ENCODE data around the gene RAET1L.
A peak's percentile ranks its signal among the peaks of the same experiment; 100 is the strongest.

Gene RAET1L

GRCh38 chr6:150058231-150058792 lies 33.0 kb upstream of the RAET1L start:
- H3K4me3 ChIP-seq (ENCODE audit: low read length in 2 of 2) = no peak overlapping the region
- H2BK15ac ChIP-seq (ENCODE audit: low read length) = no peak overlapping the region
- peaks cover 0 to 3% of the 10 kb centered on the region in 2 donors for H3K9me3 ChIP-seq (replicated peaks in 1 of 2; ENCODE audit: control insufficient read depth in 2 of 2, insufficient read depth in 1 of 2, low read depth in 1 of 2, low read length in 2 of 2)
- WGBS, 2 donors (ENCODE audit: extremely low coverage in 2 of 2, insufficient read length in 2 of 2, insufficient replicate concordance in 1 of 2) = no CpG with 5 or more reads among the region's 14 CpGs
- peaks cover 0 to 16% (median 3%) of the 10 kb centered on the region in 3 experiments for H3K27me3 ChIP-seq (ENCODE audit: control insufficient read depth in 3 of 3, insufficient read depth in 3 of 3, low read depth in 1 of 3, low read length in 3 of 3)
- H2BK12ac ChIP-seq (ENCODE audit: low read length) = no peak overlapping the region
- H2BK5ac ChIP-seq (ENCODE audit: low read length) = no peak overlapping the region
- H3K4ac ChIP-seq (ENCODE audit: low read length) = no peak overlapping the region
- H3K9ac ChIP-seq (ENCODE audit: low read depth, low read length, poor library complexity) = no peak overlapping the region
- no peak overlapping the region for H4K8ac ChIP-seq (ENCODE audit: low read depth, low read length)
- peak overlapping the region; percentile 29 for H3K23ac ChIP-seq (ENCODE audit: low read depth, low read length, poor library complexity)
- peaks cover 2 to 17% of the 10 kb centered on the region in 2 donors for H3K36me3 ChIP-seq (replicated peaks in 1 of 2; ENCODE audit: control insufficient read depth in 2 of 2, insufficient read depth in 2 of 2, low read length in 2 of 2)
- no peak overlapping the region for H3K18ac ChIP-seq (ENCODE audit: low read length)
- no peak overlapping the region for H2AFZ ChIP-seq (ENCODE audit: low read length)
- no peak overlapping the region for H3K4me2 ChIP-seq (ENCODE audit: insufficient read depth, low read length, poor library complexity, severe bottlenecking)
- H3K27ac ChIP-seq (replicated peaks; ENCODE audit: low read length) = no peak overlapping the region
- no peak overlapping the region for H2BK120ac ChIP-seq (ENCODE audit: low read depth, low read length)
- H3K79me1 ChIP-seq (ENCODE audit: low read depth, low read length) = no peaks in the 10 kb centered on the region
- H4K91ac ChIP-seq (ENCODE audit: low read depth, low read length, poor library complexity) = no peak overlapping the region
- H3K14ac ChIP-seq (ENCODE audit: low read length) = no peak overlapping the region
- DNase-seq (ENCODE audit: low spot score) = no peak
- no peaks in the 10 kb centered on the region for H3K4me1 ChIP-seq (ENCODE audit: control insufficient read depth in 2 of 2, insufficient read depth in 1 of 2, low read depth in 1 of 2, low read length in 2 of 2)
- H2AK5ac ChIP-seq (ENCODE audit: low read depth, low read length) = no peak overlapping the region

GRCh38 chr6:150057501-150057951 lies 32.2 kb upstream of the RAET1L start:
- H2BK15ac ChIP-seq (ENCODE audit: low read length) = no peak overlapping the region
- peaks cover 2 to 14% of the 10 kb centered on the region in 2 donors for H3K36me3 ChIP-seq (replicated peaks in 1 of 2; ENCODE audit: control insufficient read depth in 2 of 2, insufficient read depth in 2 of 2, low read length in 2 of 2)
- no peak overlapping the region for H3K4me3 ChIP-seq (ENCODE audit: low read length in 2 of 2)
- no peak overlapping the region for H2BK5ac ChIP-seq (ENCODE audit: low read length)
- no CpG with 5 or more reads among the region's 29 CpGs for WGBS, 2 donors (ENCODE audit: extremely low coverage in 2 of 2, insufficient read length in 2 of 2, insufficient replicate concordance in 1 of 2)
- no peak overlapping the region for H3K18ac ChIP-seq (ENCODE audit: low read length)
- H2BK12ac ChIP-seq (ENCODE audit: low read length) = no peak overlapping the region
- no peak overlapping the region for H3K27ac ChIP-seq (replicated peaks; ENCODE audit: low read length)
- H4K91ac ChIP-seq (ENCODE audit: low read depth, low read length, poor library complexity) = no peak overlapping the region
- H3K4me1 ChIP-seq (ENCODE audit: control insufficient read depth in 2 of 2, insufficient read depth in 1 of 2, low read depth in 1 of 2, low read length in 2 of 2) = no peaks in the 10 kb centered on the region
- H3K9ac ChIP-seq (ENCODE audit: low read depth, low read length, poor library complexity) = no peak overlapping the region
- no peak overlapping the region for H3K4me2 ChIP-seq (ENCODE audit: insufficient read depth, low read length, poor library complexity, severe bottlenecking)
- no peak for DNase-seq (ENCODE audit: low spot score)
- peaks cover 0 to 3% of the 10 kb centered on the region in 2 donors for H3K9me3 ChIP-seq (replicated peaks in 1 of 2; ENCODE audit: control insufficient read depth in 2 of 2, insufficient read depth in 1 of 2, low read depth in 1 of 2, low read length in 2 of 2)
- H3K27me3 ChIP-seq (ENCODE audit: control insufficient read depth in 3 of 3, insufficient read depth in 3 of 3, low read depth in 1 of 3, low read length in 3 of 3) = peaks cover 0 to 22% (median 3%) of the 10 kb centered on the region in 3 experiments
- no peak overlapping the region for H3K14ac ChIP-seq (ENCODE audit: low read length)
- no peak overlapping the region for H2AFZ ChIP-seq (ENCODE audit: low read length)
- H2AK5ac ChIP-seq (ENCODE audit: low read depth, low read length) = no peak overlapping the region
- H3K4ac ChIP-seq (ENCODE audit: low read length) = no peak overlapping the region
- H4K8ac ChIP-seq (ENCODE audit: low read depth, low read length) = peak overlapping the region; percentile 75
- H3K23ac ChIP-seq (ENCODE audit: low read depth, low read length, poor library complexity) = peak overlapping the region; percentile 53
- H2BK120ac ChIP-seq (ENCODE audit: low read depth, low read length) = no peak overlapping the region
- H3K79me1 ChIP-seq (ENCODE audit: low read depth, low read length) = no peaks in the 10 kb centered on the region

- Histone ChIP-seq H2BK12ac (ENCODE audit: low read length) (no peak overlapping the region), H3K23ac (ENCODE audit: low read depth, low read length, poor library complexity) (no peak overlapping the region), H2BK15ac (ENCODE audit: low read length) (no peak overlapping the region), H3K4me1 (ENCODE audit: control insufficient read depth in 2 of 2, insufficient read depth in 1 of 2, low read depth in 1 of 2, low read length in 2 of 2) (no peaks in the 10 kb centered on the region), H3K9me3 (replicated peaks in 1 of 2; ENCODE audit: control insufficient read depth in 2 of 2, insufficient read depth in 1 of 2, low read depth in 1 of 2, low read length in 2 of 2) (peaks cover 0 to 8% of the 10 kb centered on the region in 2 donors), H3K9ac (ENCODE audit: low read depth, low read length, poor library complexity) (no peak overlapping the region), H3K18ac (ENCODE audit: low read length) (no peak overlapping the region), H2BK120ac (ENCODE audit: low read depth, low read length) (no peak overlapping the region), H4K8ac (ENCODE audit: low read depth, low read length) (no peak overlapping the region), H2AFZ (ENCODE audit: low read length) (no peak overlapping the region), H3K4ac (ENCODE audit: low read length) (no peak overlapping the region), H3K36me3 (replicated peaks in 1 of 2; ENCODE audit: control insufficient read depth in 2 of 2, insufficient read depth in 2 of 2, low read length in 2 of 2) (peaks cover 2 to 8% of the 10 kb centered on the region in 2 donors), H2AK5ac (ENCODE audit: low read depth, low read length) (no peak overlapping the region), H3K79me1 (ENCODE audit: low read depth, low read length) (no peaks in the 10 kb centered on the region), H3K14ac (ENCODE audit: low read length) (no peak overlapping the region), H4K91ac (ENCODE audit: low read depth, low read length, poor library complexity) (no peak overlapping the region), H3K27me3 (ENCODE audit: control insufficient read depth in 3 of 3, insufficient read depth in 3 of 3, low read depth in 1 of 3, low read length in 3 of 3) (peaks cover 0 to 24% (median 3%) of the 10 kb centered on the region in 3 experiments), H2BK5ac (ENCODE audit: low read length) (no peak overlapping the region), H3K27ac (replicated peaks; ENCODE audit: low read length) (no peak overlapping the region), H3K4me3 (ENCODE audit: low read length in 2 of 2) (no peak overlapping the region), H3K4me2 (ENCODE audit: insufficient read depth, low read length, poor library complexity, severe bottlenecking) (no peak overlapping the region)
- no peak for DNase-seq (ENCODE audit: low spot score)
- WGBS, 2 donors (ENCODE audit: extremely low coverage in 2 of 2, insufficient read length in 2 of 2, insufficient replicate concordance in 1 of 2) = no CpG with 5 or more reads among the region's 4 CpGs
Observed at GRCh38 chr6:150056916-150057315, 31.6 kb upstream of the RAET1L start.

GRCh38 chr6:150056156-150056555 lies 30.8 kb upstream of the RAET1L start:
- Histone ChIP-seq H3K27me3 (ENCODE audit: control insufficient read depth in 3 of 3, insufficient read depth in 3 of 3, low read depth in 1 of 3, low read length in 3 of 3) (peaks cover 0 to 24% (median 3%) of the 10 kb centered on the region in 3 experiments), H3K4me3 (ENCODE audit: low read length in 2 of 2) (no peak overlapping the region)
- no CpG with 5 or more reads among the region's 12 CpGs for WGBS, 2 donors (ENCODE audit: extremely low coverage in 2 of 2, insufficient read length in 2 of 2, insufficient replicate concordance in 1 of 2)

More at GRCh38 chr6:150056156-150056555, 30.8 kb upstream of the RAET1L start:
- peaks cover under 1% of the 10 kb centered on the region in 2 donors for H3K36me3 ChIP-seq (replicated peaks in 1 of 2; ENCODE audit: control insufficient read depth in 2 of 2, insufficient read depth in 2 of 2, low read length in 2 of 2)
- H3K79me1 ChIP-seq (ENCODE audit: low read depth, low read length) = no peaks in the 10 kb centered on the region
- no peak overlapping the region for H4K91ac ChIP-seq (ENCODE audit: low read depth, low read length, poor library complexity)
- no peaks in the 10 kb centered on the region for H3K4me1 ChIP-seq (ENCODE audit: control insufficient read depth in 2 of 2, insufficient read depth in 1 of 2, low read depth in 1 of 2, low read length in 2 of 2)
- no peak overlapping the region for H4K8ac ChIP-seq (ENCODE audit: low read depth, low read length)
- H2AFZ ChIP-seq (ENCODE audit: low read length) = no peak overlapping the region
- H2BK15ac ChIP-seq (ENCODE audit: low read length) = no peak overlapping the region
- no peak overlapping the region for H2BK12ac ChIP-seq (ENCODE audit: low read length)
- DNase-seq (ENCODE audit: low spot score) = no peak
- no peak overlapping the region for H3K4me2 ChIP-seq (ENCODE audit: insufficient read depth, low read length, poor library complexity, severe bottlenecking)
- no peak overlapping the region for H3K27ac ChIP-seq (replicated peaks; ENCODE audit: low read length)
- no peak overlapping the region for H2BK5ac ChIP-seq (ENCODE audit: low read length)
- H3K14ac ChIP-seq (ENCODE audit: low read length) = no peak overlapping the region
- no peak overlapping the region for H2BK120ac ChIP-seq (ENCODE audit: low read depth, low read length)
- no peak overlapping the region for H3K23ac ChIP-seq (ENCODE audit: low read depth, low read length, poor library complexity)
- peaks cover 0 to 8% of the 10 kb centered on the region in 2 donors for H3K9me3 ChIP-seq (replicated peaks in 1 of 2; ENCODE audit: control insufficient read depth in 2 of 2, insufficient read depth in 1 of 2, low read depth in 1 of 2, low read length in 2 of 2)
- H2AK5ac ChIP-seq (ENCODE audit: low read depth, low read length) = no peak overlapping the region
- no peak overlapping the region for H3K4ac ChIP-seq (ENCODE audit: low read length)
- H3K18ac ChIP-seq (ENCODE audit: low read length) = no peak overlapping the region
- no peak overlapping the region for H3K9ac ChIP-seq (ENCODE audit: low read depth, low read length, poor library complexity)
